ENCODE measurements around the gene AGBL1.
"Not testable (repeated sequence)": the region's sequence is repeated elsewhere in the genome, so short reads cannot be mapped to it uniquely, and the experiment has no call there.

The AGBL1 gene

DNA sequence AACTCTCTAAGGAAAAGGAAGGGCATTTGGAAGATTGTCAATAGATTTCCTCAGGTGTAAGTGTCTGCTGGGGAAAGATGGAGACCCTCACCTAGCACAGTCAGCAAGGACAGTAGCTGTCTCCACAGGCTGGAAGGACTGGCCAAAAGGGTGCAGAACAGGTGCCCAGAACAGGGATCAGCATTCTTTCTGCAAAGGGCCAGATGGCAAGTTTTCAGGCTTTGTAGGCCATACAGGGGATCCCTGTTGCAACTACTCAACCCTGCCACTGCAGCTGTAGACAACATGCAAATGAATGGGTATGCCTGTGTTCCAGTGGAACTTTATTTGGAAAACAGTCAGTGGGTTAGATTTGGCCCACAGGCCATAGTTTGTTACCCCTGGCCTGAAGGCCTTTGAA lies 8.1 kb downstream of the AGBL1 start:
- DNase-seq, result no peak

DNA sequence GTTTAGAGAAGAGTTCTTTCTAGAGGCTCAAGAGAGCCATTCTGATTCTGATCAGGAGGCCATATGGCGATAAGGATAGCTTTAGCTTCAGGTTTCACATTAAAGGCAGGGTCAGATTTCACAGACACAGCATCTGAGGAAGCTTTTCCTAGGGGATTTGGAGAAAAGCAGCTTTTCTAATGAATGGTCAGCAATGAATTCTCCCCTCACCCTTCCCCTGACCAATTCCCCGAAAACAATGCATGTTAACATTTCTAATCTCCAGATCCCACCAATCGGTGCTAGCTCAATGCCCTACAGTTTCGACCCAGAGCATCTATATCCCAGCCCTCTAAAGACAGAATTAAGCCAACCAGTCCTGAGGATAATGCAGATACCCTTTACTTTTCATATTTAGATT lies 9.8 kb downstream of the AGBL1 start:
- no peak for DNase-seq

DNA sequence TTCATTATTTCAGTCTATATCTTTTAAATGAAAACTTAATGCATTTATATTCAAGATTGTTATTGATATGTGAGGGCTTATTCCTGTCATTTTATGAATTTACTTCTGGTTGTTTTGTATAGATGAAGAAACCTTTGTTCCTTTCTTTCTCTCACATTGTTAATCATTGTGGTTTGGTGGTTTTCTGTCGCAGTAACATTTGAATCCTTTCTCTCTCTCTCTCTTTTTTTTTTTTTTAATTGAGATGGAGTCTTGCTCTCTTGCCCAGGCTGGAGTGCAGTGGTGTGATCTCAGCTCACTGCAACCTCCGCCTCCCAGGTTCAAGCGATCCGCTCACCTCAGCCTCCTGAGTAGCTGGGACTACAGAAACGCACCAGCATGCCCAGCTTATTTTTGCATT lies 22.1 kb downstream of the AGBL1 start:
- DNase-seq, result no peak

DNA sequence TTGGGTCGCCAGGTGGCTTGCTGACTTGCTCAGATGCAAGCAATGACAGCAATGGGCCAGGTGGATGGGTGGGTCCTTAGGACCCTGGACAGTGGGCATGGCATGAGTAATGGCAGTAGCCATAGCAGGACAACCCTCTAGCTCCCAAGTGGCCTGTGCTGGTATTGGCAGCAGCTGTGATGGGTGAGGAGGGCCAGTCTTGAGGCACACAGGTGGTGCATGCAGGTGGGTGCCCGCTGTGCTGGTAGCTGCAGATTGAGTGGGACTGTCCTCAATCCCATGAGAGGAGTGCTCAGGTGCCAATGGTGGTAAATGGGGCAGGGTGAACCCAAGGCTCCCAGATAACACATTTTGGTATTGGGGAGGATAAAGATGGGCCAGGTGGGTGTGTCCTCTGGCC lies 24.2 kb downstream of the AGBL1 start:
- no peak for DNase-seq

- DNase-seq, result no peak
These were observed 26.6 kb downstream of the AGBL1 start for GRCh38 chr15:86106306-86106705.

- no peak for DNase-seq
These were observed 35.6 kb downstream of the AGBL1 start for GRCh38 chr15:86115145-86115801.

GRCh38 chr15:86121568-86122225 lies 42.0 kb downstream of the AGBL1 start:
- DNase-seq, result no peak

- DNase-seq, result not testable (repeated sequence)
These were observed 43.2 kb downstream of the AGBL1 start for GRCh38 chr15:86122691-86123391.

GRCh38 chr15:86125775-86126174 lies 46.1 kb downstream of the AGBL1 start:
- DNase-seq, result peak; percentile 8

DNA sequence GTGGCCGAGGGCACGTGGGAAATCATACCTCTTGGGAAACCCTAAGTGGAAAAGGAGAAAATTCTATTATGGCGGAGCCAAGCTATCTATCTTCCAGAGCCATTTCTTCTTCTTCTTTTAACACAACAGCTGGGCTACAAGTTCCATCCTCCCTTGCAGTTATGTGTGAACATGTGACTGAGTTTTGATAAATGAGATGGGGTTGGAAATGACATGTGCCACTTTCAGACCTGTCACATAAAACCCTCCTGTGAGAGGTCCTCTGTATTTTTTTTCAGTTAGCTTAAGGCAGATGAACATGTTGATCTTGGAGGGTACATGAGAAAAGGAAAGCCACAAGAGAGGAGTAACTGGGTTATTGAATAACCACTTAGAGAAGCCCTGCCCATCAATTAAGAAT lies 47.9 kb downstream of the AGBL1 start:
- no peak for DNase-seq

- DNase-seq, result no peak
These were observed 55.4 kb downstream of the AGBL1 start for GRCh38 chr15:86135041-86135440.

DNA sequence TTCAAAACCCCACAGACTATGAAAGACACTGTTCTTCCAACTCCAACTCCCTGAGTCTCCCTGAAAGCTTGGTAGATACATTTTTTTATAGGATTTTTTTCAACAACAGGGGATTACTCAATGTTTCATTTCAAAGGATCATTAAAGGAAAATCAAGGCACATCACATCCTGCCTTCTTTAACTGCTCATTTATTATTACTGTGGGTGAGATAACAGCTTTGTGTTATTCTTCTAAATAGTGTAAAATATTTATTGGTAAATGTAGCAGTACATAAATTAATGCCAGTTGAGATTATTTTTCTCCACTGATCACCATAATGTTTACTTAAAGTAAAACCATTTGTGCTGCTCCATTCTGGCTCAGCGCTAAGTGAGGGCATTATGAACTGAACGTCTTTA lies 57.2 kb downstream of the AGBL1 start:
- DNase-seq, result no peak

DNA sequence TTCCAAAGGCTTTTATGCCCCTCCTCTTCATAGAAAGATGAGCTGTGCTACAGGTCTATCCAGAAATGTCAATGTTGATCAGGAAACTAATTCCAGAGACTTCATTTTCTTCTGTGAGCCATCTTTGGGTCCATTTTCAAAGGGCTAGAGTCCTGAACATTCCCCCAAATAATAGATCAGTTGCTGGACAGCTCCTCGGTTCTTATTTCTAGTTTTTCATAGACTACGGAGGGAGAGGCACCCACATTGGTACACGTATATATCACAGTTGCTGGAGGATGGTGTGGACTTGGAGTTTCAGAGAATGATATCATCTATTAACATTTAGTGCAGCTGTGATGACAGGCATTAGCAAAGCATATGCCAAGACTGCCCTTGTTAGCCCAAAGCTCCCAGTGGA lies 59.1 kb downstream of the AGBL1 start:
- DNase-seq, result no peak

DNA sequence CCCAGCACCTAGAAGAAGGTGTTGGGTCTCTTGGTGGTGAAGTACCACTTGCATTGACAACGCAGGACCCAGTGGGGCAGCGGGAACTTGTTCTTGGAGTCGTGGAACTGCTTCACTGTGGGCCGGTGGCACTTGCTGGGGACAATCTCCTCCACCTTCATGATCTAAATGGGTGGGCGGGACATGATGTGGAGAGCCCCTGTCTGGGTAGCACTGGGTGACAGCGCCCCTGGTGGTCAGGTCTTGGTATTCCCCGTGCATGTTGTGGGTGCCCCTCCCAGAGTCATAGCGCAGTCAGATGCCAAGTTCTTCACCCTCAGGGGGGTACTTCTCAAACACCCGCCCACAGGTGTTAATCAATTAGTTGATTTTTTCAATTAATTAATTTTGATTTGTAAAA lies 60.2 kb downstream of the AGBL1 start:
- DNase-seq, result no peak

- DNase-seq, result no peak
These were observed 75.0 kb downstream of the AGBL1 start for GRCh38 chr15:86154705-86155104.

GRCh38 chr15:86155551-86155950 lies 75.9 kb downstream of the AGBL1 start:
- DNase-seq, result no peak

- no peak for DNase-seq
These were observed 78.1 kb downstream of the AGBL1 start for GRCh38 chr15:86157606-86158293.

GRCh38 chr15:86159468-86159867 lies 79.8 kb downstream of the AGBL1 start:
- DNase-seq, result no peak

DNA sequence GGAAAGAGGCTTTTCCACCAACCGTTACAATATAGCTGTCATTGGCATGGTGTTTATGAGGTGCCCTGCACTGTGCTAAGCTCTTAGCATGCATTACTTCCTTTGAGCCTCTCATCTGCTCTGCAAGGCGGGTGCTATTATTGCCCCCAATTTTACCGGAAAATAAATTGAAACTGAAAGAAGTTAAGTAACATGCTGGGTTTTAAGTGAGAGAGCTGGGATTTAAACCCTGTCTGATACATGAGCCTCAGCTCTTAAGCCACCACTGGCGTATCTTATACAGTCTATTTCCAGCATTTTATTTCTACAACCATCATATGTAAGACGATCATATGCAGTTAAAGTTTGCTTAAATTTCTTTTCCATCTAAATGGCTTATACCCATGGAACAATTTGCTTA lies 81.6 kb downstream of the AGBL1 start:
- DNase-seq, result no peak

GRCh38 chr15:86162172-86162591 lies 82.5 kb downstream of the AGBL1 start:
- no peak for DNase-seq

DNA sequence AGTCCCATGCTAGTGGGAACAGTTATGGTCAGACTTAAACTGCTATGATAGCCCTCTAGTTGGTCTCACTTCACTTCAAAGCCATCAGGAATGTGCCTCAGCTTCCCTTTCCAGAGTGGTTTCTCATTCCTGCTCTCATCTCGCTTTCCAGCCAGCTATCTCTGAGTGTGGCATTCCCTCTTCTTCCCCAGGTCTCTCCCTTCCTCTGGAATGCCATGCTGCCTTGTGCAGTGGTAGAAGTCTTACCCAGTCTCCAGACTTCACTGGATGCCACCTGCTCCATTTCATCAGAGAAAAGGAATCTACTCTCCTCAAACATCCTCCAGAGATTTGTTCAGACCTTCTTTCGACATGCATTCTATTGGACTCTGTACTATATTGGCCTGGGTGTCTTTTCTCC lies 83.0 kb downstream of the AGBL1 start:
- DNase-seq, result no peak

DNA sequence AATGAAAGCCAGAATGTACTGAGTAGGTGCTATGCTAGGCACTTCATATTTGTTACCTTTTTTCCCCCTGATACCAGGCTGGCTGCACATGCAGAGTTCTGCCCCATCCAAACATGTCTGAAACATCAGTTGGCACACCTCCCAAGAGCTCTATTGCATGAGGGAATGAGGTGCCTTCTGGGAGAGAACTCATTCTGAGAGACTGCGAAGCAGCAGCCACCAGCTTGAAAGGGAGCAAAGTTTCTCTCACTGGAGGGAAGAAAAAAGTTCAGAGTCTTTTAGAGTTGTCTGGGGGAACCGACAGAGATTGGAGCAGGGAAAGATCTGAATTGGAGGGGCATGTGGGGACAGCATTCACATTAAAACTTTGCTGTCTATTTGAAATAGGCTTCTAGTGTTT lies 84.1 kb downstream of the AGBL1 start:
- no peak for DNase-seq

GRCh38 chr15:86164232-86164898 lies 84.7 kb downstream of the AGBL1 start:
- no peak for DNase-seq
